ENCODE data around the gene HSPA12B.

The HSPA12B gene

GRCh38 chr20:3797226-3797545, 64.7 kb downstream of the HSPA12B start:
- H3K4me3 ChIP-seq (ENCODE audit: low read length), result peak overlapping the region; percentile 74
- H3K27ac ChIP-seq (ENCODE audit: low read depth, low read length), result no peak overlapping the region
- H3K27me3 ChIP-seq (ENCODE audit: control insufficient read depth, insufficient read depth, low read length), result no peaks in the 10 kb centered on the region
- H3K4me1 ChIP-seq (ENCODE audit: control insufficient read depth, insufficient read depth, low read length), result peaks cover 9% of the 10 kb centered on the region
- peak overlapping the region; percentile 30 for H3K9ac ChIP-seq (ENCODE audit: low read length)
- peaks cover 5% of the 10 kb centered on the region for H3K36me3 ChIP-seq (ENCODE audit: control insufficient read depth, insufficient read depth, low read length)

GRCh38 chr20:3797592-3798372, 65.3 kb downstream of the HSPA12B start:
- peaks cover 11% of the 10 kb centered on the region for H3K36me3 ChIP-seq (ENCODE audit: control insufficient read depth, insufficient read depth, low read length)
- H3K4me3 ChIP-seq (ENCODE audit: low read length), result peak overlapping the region; percentile 74
- H3K4me1 ChIP-seq (ENCODE audit: control insufficient read depth, insufficient read depth, low read length), result peaks cover 9% of the 10 kb centered on the region
- H3K27ac ChIP-seq (ENCODE audit: low read depth, low read length), result no peak overlapping the region
- H3K27me3 ChIP-seq (ENCODE audit: control insufficient read depth, insufficient read depth, low read length), result no peaks in the 10 kb centered on the region
- H3K9ac ChIP-seq (ENCODE audit: low read length), result no peak overlapping the region

GRCh38 chr20:3798373-3798768, 65.9 kb downstream of the HSPA12B start:
- Histone ChIP-seq H3K4me1 (ENCODE audit: control insufficient read depth, insufficient read depth, low read length) (peaks cover 9% of the 10 kb centered on the region), H3K9ac (ENCODE audit: low read length) (no peak overlapping the region), H3K4me3 (ENCODE audit: low read length) (no peak overlapping the region), H3K27ac (ENCODE audit: low read depth, low read length) (no peak overlapping the region), H3K36me3 (ENCODE audit: control insufficient read depth, insufficient read depth, low read length) (peaks cover 16% of the 10 kb centered on the region), H3K27me3 (ENCODE audit: control insufficient read depth, insufficient read depth, low read length) (no peaks in the 10 kb centered on the region)

- H3K4me1 ChIP-seq (ENCODE audit: control insufficient read depth, insufficient read depth, low read length), result peaks cover 9% of the 10 kb centered on the region
- H3K27ac ChIP-seq (ENCODE audit: low read depth, low read length), result no peak overlapping the region
- no peak overlapping the region for H3K9ac ChIP-seq (ENCODE audit: low read length)
- H3K36me3 ChIP-seq (ENCODE audit: control insufficient read depth, insufficient read depth, low read length), result peaks cover 18% of the 10 kb centered on the region
- H3K4me3 ChIP-seq (ENCODE audit: low read length), result no peak overlapping the region
- no peaks in the 10 kb centered on the region for H3K27me3 ChIP-seq (ENCODE audit: control insufficient read depth, insufficient read depth, low read length)
These were observed 66.4 kb downstream of the HSPA12B start for GRCh38 chr20:3798908-3799248.

- no peak overlapping the region for H3K9ac ChIP-seq (ENCODE audit: low read length)
- H3K4me1 ChIP-seq (ENCODE audit: control insufficient read depth, insufficient read depth, low read length), result peaks cover 9% of the 10 kb centered on the region
- H3K4me3 ChIP-seq (ENCODE audit: low read length), result no peak overlapping the region
- H3K36me3 ChIP-seq (ENCODE audit: control insufficient read depth, insufficient read depth, low read length), result peaks cover 24% of the 10 kb centered on the region
- H3K27me3 ChIP-seq (ENCODE audit: control insufficient read depth, insufficient read depth, low read length), result no peaks in the 10 kb centered on the region
- H3K27ac ChIP-seq (ENCODE audit: low read depth, low read length), result no peak overlapping the region
These were observed 67.9 kb downstream of the HSPA12B start for GRCh38 chr20:3800256-3800877.

- H3K4me3 ChIP-seq (ENCODE audit: low read length), result no peak overlapping the region
- H3K27ac ChIP-seq (ENCODE audit: low read depth, low read length), result no peak overlapping the region
- no peaks in the 10 kb centered on the region for H3K27me3 ChIP-seq (ENCODE audit: control insufficient read depth, insufficient read depth, low read length)
- H3K36me3 ChIP-seq (ENCODE audit: control insufficient read depth, insufficient read depth, low read length), result peaks cover 28% of the 10 kb centered on the region
- peaks cover 13% of the 10 kb centered on the region for H3K4me1 ChIP-seq (ENCODE audit: control insufficient read depth, insufficient read depth, low read length)
- no peak overlapping the region for H3K9ac ChIP-seq (ENCODE audit: low read length)
These were observed 68.4 kb downstream of the HSPA12B start for GRCh38 chr20:3800878-3801260.

GRCh38 chr20:3801299-3801698, 68.8 kb downstream of the HSPA12B start:
- no peaks in the 10 kb centered on the region for H3K27me3 ChIP-seq (ENCODE audit: control insufficient read depth, insufficient read depth, low read length)
- no peak overlapping the region for H3K9ac ChIP-seq (ENCODE audit: low read length)
- H3K4me1 ChIP-seq (ENCODE audit: control insufficient read depth, insufficient read depth, low read length), result peaks cover 18% of the 10 kb centered on the region
- H3K27ac ChIP-seq (ENCODE audit: low read depth, low read length), result no peak overlapping the region
- H3K4me3 ChIP-seq (ENCODE audit: low read length), result no peak overlapping the region
- peaks cover 28% of the 10 kb centered on the region for H3K36me3 ChIP-seq (ENCODE audit: control insufficient read depth, insufficient read depth, low read length)

- Histone ChIP-seq H3K4me3 (ENCODE audit: low read length) (no peak overlapping the region), H3K36me3 (ENCODE audit: control insufficient read depth, insufficient read depth, low read length) (peaks cover 28% of the 10 kb centered on the region), H3K27me3 (ENCODE audit: control insufficient read depth, insufficient read depth, low read length) (no peaks in the 10 kb centered on the region), H3K9ac (ENCODE audit: low read length) (no peak overlapping the region), H3K27ac (ENCODE audit: low read depth, low read length) (no peak overlapping the region), H3K4me1 (ENCODE audit: control insufficient read depth, insufficient read depth, low read length) (peaks cover 17% of the 10 kb centered on the region)
These were observed 69.4 kb downstream of the HSPA12B start for GRCh38 chr20:3801846-3802245.

Data from rectal smooth muscle tissue (tissue), 1 donor.